Calu3 (cell line): ENCODE measurements around the gene HOXB2. TPM values are rescaled to one million over a fixed set of nuclear protein-coding genes. Genes with fewer than 3 reads are reported as not detected.

ENCODE experiments used
- BruUV-seq: library from RNA; stranded (reverse); fragments of 400-500 nt; replicated peaks from 2 replicates; lab custom pipeline; 2021; lab: Mats Ljungman, UMichigan
- CTCF ChIA-PET: fragments of 300-600 bp; sonication (Branson Sonifier 250); formaldehyde crosslinking; loops from one replicate; lab custom pipeline; 2022; ENCODE audit warnings: antibody characterized with exemption; lab: Charles Lee
- DNase-seq: peaks from one replicate; pipeline ENCODE4 v3.0.0; 2022
- H3K27ac Mint-ChIP-seq: one replicate; pipeline ENCODE4 v1.8.0; 2022; ENCODE audit warnings: mixed read lengths; ENCODE audit not compliant: unreplicated experiment
- H3K27me3 Mint-ChIP-seq: one replicate; pipeline ENCODE4 v1.8.0; 2022; ENCODE audit warnings: mixed read lengths; ENCODE audit not compliant: unreplicated experiment
- H3K36me3 Mint-ChIP-seq: one replicate; pipeline ENCODE4 v1.8.0; 2022; ENCODE audit warnings: mild to moderate bottlenecking, moderate library complexity, mixed read lengths; ENCODE audit not compliant: insufficient read depth, unreplicated experiment
- H3K4me1 Mint-ChIP-seq: one replicate; pipeline ENCODE4 v1.8.0; 2022; ENCODE audit warnings: mild to moderate bottlenecking, low read depth, mixed read lengths; ENCODE audit not compliant: unreplicated experiment
- H3K4me3 Mint-ChIP-seq: one replicate; pipeline ENCODE4 v1.8.0; 2022; ENCODE audit warnings: mild to moderate bottlenecking, low read depth, moderate library complexity, mixed read lengths; ENCODE audit not compliant: unreplicated experiment
- H3K9me3 Mint-ChIP-seq: one replicate; pipeline ENCODE4 v1.8.0; 2022; ENCODE audit warnings: low read depth, mixed read lengths; ENCODE audit not compliant: unreplicated experiment
- CTCF ChIP-seq: fragments of 200-600 bp; IDR thresholded peaks from one replicate; pipeline ENCODE4 v1.8.0; 2022; ENCODE audit warnings: antibody characterized with exemption; ENCODE audit not compliant: unreplicated experiment
- intact Hi-C: fragments of 100-400 bp; cut with micrococcal nuclease; formaldehyde crosslinking; loops from one replicate; pipeline ENCODE4 v1.10.0; 2022; ENCODE audit not compliant: unreplicated experiment
- total RNA-seq: library from RNA; stranded (reverse); gene quantifications from 2 replicates; pipeline ENCODE4 v1.2.3, GENCODE V29; 2022

Gene HOXB2
- total RNA-seq, 1 experiment from 2014 or later, result 24.5 TPM

GRCh38 chr17:48559122-48559839, 14.4 kb upstream of the HOXB2 start:
- H3K27ac Mint-ChIP-seq, result peak overlapping the region; percentile 2
- no peak for DNase-seq
- no TSS peak for BruUV-seq
- TF ChIP-seq CTCF, result no peak
- no peaks in the 10 kb centered on the region for H3K27me3 Mint-ChIP-seq
- peak overlapping the region; percentile 36 for H3K4me3 Mint-ChIP-seq
- intact Hi-C loops, result no loop called here
- CTCF ChIA-PET, result no interaction called here
- no peaks in the 10 kb centered on the region for H3K9me3 Mint-ChIP-seq
- peaks cover 88% of the 10 kb centered on the region for H3K36me3 Mint-ChIP-seq
- peaks cover 89% of the 10 kb centered on the region for H3K4me1 Mint-ChIP-seq

GRCh38 chr17:48558831-48559121, 13.9 kb upstream of the HOXB2 start:
- H3K4me1 Mint-ChIP-seq, result peaks cover 94% of the 10 kb centered on the region
- H3K9me3 Mint-ChIP-seq, result no peaks in the 10 kb centered on the region
- CTCF ChIA-PET, result no interaction called here
- DNase-seq, result no peak
- TF ChIP-seq CTCF, result no peak
- peak overlapping the region; percentile 36 for H3K4me3 Mint-ChIP-seq
- H3K27me3 Mint-ChIP-seq, result no peaks in the 10 kb centered on the region
- intact Hi-C loops, result no loop called here
- peaks cover 89% of the 10 kb centered on the region for H3K36me3 Mint-ChIP-seq
- H3K27ac Mint-ChIP-seq, result peak overlapping the region; percentile 2
- BruUV-seq, result no TSS peak

GRCh38 chr17:48558057-48558830, 13.3 kb upstream of the HOXB2 start:
- H3K9me3 Mint-ChIP-seq, result no peaks in the 10 kb centered on the region
- H3K27me3 Mint-ChIP-seq, result no peaks in the 10 kb centered on the region
- CTCF ChIA-PET, result interaction anchor here (1.1 to 1.5 kb wide), 2 partner anchors 12 to 36 kb away, joined by 3 to 4 read pairs; no protein-coding TSS in a partner anchor
- no peak for DNase-seq
- peaks cover 93% of the 10 kb centered on the region for H3K4me1 Mint-ChIP-seq
- peak overlapping the region; percentile 2 for H3K27ac Mint-ChIP-seq
- TF ChIP-seq CTCF, result no peak
- intact Hi-C loops, result no loop called here
- BruUV-seq, result no TSS peak
- H3K36me3 Mint-ChIP-seq, result peaks cover 89% of the 10 kb centered on the region
- peak overlapping the region; percentile 36 for H3K4me3 Mint-ChIP-seq

- peak overlapping the region; percentile 47 for H3K27ac Mint-ChIP-seq
These were observed 11.9 kb upstream of the HOXB2 start for GRCh38 chr17:48556576-48557401.

More at GRCh38 chr17:48556576-48557401, 11.9 kb upstream of the HOXB2 start:
- Mint-ChIP-seq H3K4me3 (peak overlapping the region; percentile 64), H3K9me3 (no peaks in the 10 kb centered on the region), H3K4me1 (peaks cover 78% of the 10 kb centered on the region), H3K27me3 (no peaks in the 10 kb centered on the region), H3K36me3 (peaks cover 87% of the 10 kb centered on the region)
- no peak for TF ChIP-seq CTCF
- intact Hi-C loops, result no loop called here
- CTCF ChIA-PET, result interaction anchor here (0.6 to 1.5 kb wide), 8 partner anchors 10 to 56 kb away, joined by 3 to 5 read pairs (median 3); partner anchors contain the start of gene HOXB6
- DNase-seq, result no peak
- BruUV-seq, result no TSS peak
